H9 (cell line): ENCODE data around the gene INPP5A. TPM values are rescaled to one million over a fixed set of nuclear protein-coding genes. Genes with fewer than 3 reads are reported as not detected.
"Not testable (repeated sequence)": the region's sequence is repeated elsewhere in the genome, so short reads cannot be mapped to it uniquely, and the experiment has no call there.

Source experiments
- DNase-seq: peaks from one replicate; pipeline ENCODE4 v3.0.0-alpha.2; 2017
- H2AFZ ChIP-seq: one replicate; pipeline ENCODE4 v1.6.1; 2013; ENCODE audit warnings: mild to moderate bottlenecking, low read length, control low read depth, moderate library complexity
- H2AK5ac ChIP-seq: 2 replicates; pipeline ENCODE4 v1.6.1; 2013; ENCODE audit warnings: low read length, control low read depth, mixed read lengths; ENCODE audit not compliant: insufficient read length
- H2BK120ac ChIP-seq: one replicate; pipeline ENCODE4 v1.6.1; 2013; ENCODE audit warnings: low read depth, mild to moderate bottlenecking, low read length, control low read depth, inconsistent platforms; ENCODE audit not compliant: poor library complexity, severe bottlenecking
- H2BK12ac ChIP-seq: 2 replicates; pipeline ENCODE4 v1.6.1; 2013; ENCODE audit warnings: low read length, control low read depth, mixed read lengths, low read depth; ENCODE audit not compliant: insufficient read length
- H2BK15ac ChIP-seq: 2 replicates; pipeline ENCODE4 v1.6.1; 2013; ENCODE audit warnings: low read depth, low read length, control low read depth
- H2BK20ac ChIP-seq: one replicate; pipeline ENCODE4 v1.6.1; 2013; ENCODE audit warnings: low read depth, mild to moderate bottlenecking, low read length, control low read depth, inconsistent platforms; ENCODE audit not compliant: poor library complexity, severe bottlenecking
- H2BK5ac ChIP-seq: 2 replicates; pipeline ENCODE4 v1.6.1; 2013; ENCODE audit warnings: low read length, control low read depth, mixed read lengths; ENCODE audit not compliant: insufficient read length
- H3K14ac ChIP-seq: 2 replicates; pipeline ENCODE4 v1.6.1; 2013; ENCODE audit warnings: low read length, control low read depth; ENCODE audit not compliant: insufficient read depth
- H3K18ac ChIP-seq: 2 replicates; pipeline ENCODE4 v1.6.1; 2013; ENCODE audit warnings: low read depth, mild to moderate bottlenecking, mixed read lengths, low read length, control low read depth; ENCODE audit not compliant: insufficient read length
- H3K23ac ChIP-seq: 2 replicates; pipeline ENCODE4 v1.6.1; 2013; ENCODE audit warnings: low read length, control low read depth, mixed read lengths, low read depth; ENCODE audit not compliant: insufficient read length
- H3K23me2 ChIP-seq: 2 replicates; pipeline ENCODE4 v1.6.1; 2013; ENCODE audit warnings: low read depth, mild to moderate bottlenecking, mixed read lengths, low read length, control low read depth; ENCODE audit not compliant: insufficient read length, poor library complexity, severe bottlenecking
- H3K27ac ChIP-seq: 2 replicates; pipeline ENCODE4 v1.5.1; 2013; ENCODE audit warnings: low read length, control low read depth, mixed read lengths, low read depth; ENCODE audit not compliant: insufficient read length
- H3K27me3 ChIP-seq: 2 replicates; pipeline ENCODE4 v1.6.1; 2013; ENCODE audit warnings: low read length, control low read depth, inconsistent platforms; ENCODE audit not compliant: insufficient read depth
- H3K4ac ChIP-seq: 2 replicates; pipeline ENCODE4 v1.6.1; 2013; ENCODE audit warnings: low read depth, mild to moderate bottlenecking, control low read depth, inconsistent platforms, low read length, moderate library complexity
- H3K4me1 ChIP-seq: 2 replicates; pipeline ENCODE4 v1.6.1; 2013; ENCODE audit warnings: low read length, control low read depth, inconsistent platforms; ENCODE audit not compliant: insufficient read depth
- H3K4me2 ChIP-seq: 2 replicates; pipeline ENCODE4 v1.6.1; 2013; ENCODE audit warnings: low read length, control low read depth, mixed read lengths; ENCODE audit not compliant: insufficient read length, insufficient read depth
- H3K56ac ChIP-seq: 2 replicates; pipeline ENCODE4 v1.6.1; 2013; ENCODE audit warnings: low read depth, mild to moderate bottlenecking, mixed read lengths, low read length, control low read depth; ENCODE audit not compliant: insufficient read length
- H3K79me1 ChIP-seq: 2 replicates; pipeline ENCODE4 v1.6.1; 2013; ENCODE audit warnings: low read depth, mild to moderate bottlenecking, moderate library complexity, low read length, control low read depth, inconsistent platforms; ENCODE audit not compliant: insufficient read depth, poor library complexity, severe bottlenecking
- H3K79me2 ChIP-seq: 2 replicates; pipeline ENCODE4 v1.6.1; 2013; ENCODE audit warnings: low read length, control low read depth, inconsistent platforms; ENCODE audit not compliant: insufficient read depth
- H3K9ac ChIP-seq: 2 replicates; pipeline ENCODE4 v1.6.1; 2013; ENCODE audit warnings: low read length, control low read depth, mixed read lengths; ENCODE audit not compliant: insufficient read length; ENCODE audit errors: extremely low read depth
- H3K9me3 ChIP-seq: one replicate; pipeline ENCODE4 v1.6.1; 2013; ENCODE audit warnings: low read depth, low read length, inconsistent platforms; ENCODE audit not compliant: control insufficient read depth
- H3T11ph ChIP-seq: one replicate; pipeline ENCODE4 v1.6.1; 2013; ENCODE audit warnings: mild to moderate bottlenecking, low read length, control low read depth, inconsistent platforms
- H4K20me1 ChIP-seq: one replicate; pipeline ENCODE4 v1.6.1; 2013; ENCODE audit not compliant: control insufficient read depth, insufficient read length, insufficient read depth
- H4K5ac ChIP-seq: 2 replicates; pipeline ENCODE4 v1.6.1; 2013; ENCODE audit warnings: low read depth, mild to moderate bottlenecking, mixed read lengths, low read length, control low read depth; ENCODE audit not compliant: insufficient read length
- H4K8ac ChIP-seq: replicated peaks from 2 replicates; pipeline ENCODE4 v1.6.1; 2013; ENCODE audit warnings: low read length, control low read depth, mixed read lengths, low read depth; ENCODE audit not compliant: insufficient read length
- H4K91ac ChIP-seq: 2 replicates; pipeline ENCODE4 v1.6.1; 2013; ENCODE audit warnings: low read depth, mild to moderate bottlenecking, moderate library complexity, mixed read lengths, low read length, control low read depth; ENCODE audit not compliant: insufficient read length
- H3K27ac Mint-ChIP-seq, 3 experiments: 2 replicates in 2 of 3; 3 replicates in 1 of 3; pipeline ENCODE4 v1.8.0; 2020 to 2021; ENCODE audit warnings: mixed read lengths in 3 of 3, mild to moderate bottlenecking in 1 of 3, moderate library complexity in 1 of 3
- H3K27me3 Mint-ChIP-seq: 2 replicates; pipeline ENCODE4 v1.8.0; 2021; ENCODE audit warnings: low read depth, mild to moderate bottlenecking, moderate library complexity, mixed read lengths
- H3K36me3 Mint-ChIP-seq, 3 experiments: 2 replicates in 2 of 3; 3 replicates in 1 of 3; pipeline ENCODE4 v1.8.0; 2020 to 2021; ENCODE audit warnings: low read depth in 3 of 3, mixed read lengths in 3 of 3; ENCODE audit not compliant: insufficient read depth in 1 of 3
- H3K4me1 Mint-ChIP-seq, 2 experiments: 2 replicates each; pipeline ENCODE4 v1.8.0; 2020; ENCODE audit warnings: mixed read lengths in 2 of 2
- H3K4me3 Mint-ChIP-seq, 2 experiments: 2 replicates in 1 of 2; 3 replicates in 1 of 2; pipeline ENCODE4 v1.8.0; 2020 to 2021; ENCODE audit warnings: mild to moderate bottlenecking in 2 of 2, mixed read lengths in 2 of 2, moderate library complexity in 1 of 2
- H3K9me3 Mint-ChIP-seq, 2 experiments: 2 replicates in 1 of 2; 3 replicates in 1 of 2; pipeline ENCODE4 v1.8.0; 2020; ENCODE audit warnings: mild to moderate bottlenecking in 2 of 2, mixed read lengths in 2 of 2, moderate library complexity in 1 of 2
- WGBS: extraction: QIAGEN DNeasy Blood & Tissue Kit; methylation state at CpG from one replicate; pipeline ENCODE4 v1.1.7; 2013; ENCODE audit warnings: missing lambda C conversion rate, low lambda C conversion rate, mixed read lengths; ENCODE audit not compliant: insufficient read length; ENCODE audit errors: extremely low coverage; 5-methylcytosine and 5-hydroxymethylcytosine counted together
- total RNA-seq: library from RNA; stranded (reverse); gene quantifications from 2 replicates; pipeline ENCODE4 v1.2.1, GENCODE V29; 2021
- TF ChIP-seq, protein P1 (sequence below): fragments of 200-600 bp; sonication (generic); conservative IDR thresholded peaks from 3 replicates; pipeline ENCODE4 v1.8.0; 2021; ENCODE audit warnings: antibody characterized with exemption, mild to moderate bottlenecking

Gene INPP5A
- total RNA-seq, 1 experiment from 2014 or later, result 17.7 TPM

DNA sequence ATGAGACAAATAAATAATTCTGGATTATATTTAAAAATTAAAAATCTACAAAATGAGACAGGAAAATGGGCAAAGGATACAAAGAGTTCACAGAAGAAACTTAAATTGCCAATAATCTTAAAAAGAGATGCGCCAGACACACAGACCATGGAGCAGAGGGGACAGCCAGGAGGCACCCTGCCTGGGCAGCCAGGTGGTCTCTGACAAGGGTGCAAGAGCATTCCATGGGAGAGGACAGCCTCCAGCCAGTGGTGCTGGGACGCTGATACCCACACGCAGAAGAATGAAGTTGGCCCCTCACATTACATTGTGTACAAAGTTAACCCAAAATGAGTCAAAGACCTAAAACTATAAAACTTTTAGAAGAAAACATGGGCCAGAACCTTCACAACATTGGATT is 142.1 kb downstream of the INPP5A start:
- Histone ChIP-seq H2AFZ (no peak overlapping the region), H3K14ac (no peak overlapping the region)

GRCh38 chr10:132680741-132681140 is 143.2 kb downstream of the INPP5A start:
- H2BK5ac ChIP-seq, H3K56ac ChIP-seq, H3T11ph ChIP-seq, H3K4me1 Mint-ChIP-seq, H3K27me3 Mint-ChIP-seq, H3K4ac ChIP-seq, H3K27me3 ChIP-seq, H3K79me2 ChIP-seq, H3K18ac ChIP-seq, H3K4me3 Mint-ChIP-seq, H2AFZ ChIP-seq, H3K9ac ChIP-seq, H3K9me3 ChIP-seq, H3K27ac ChIP-seq, H3K23ac ChIP-seq, H4K20me1 ChIP-seq, H3K23me2 ChIP-seq, DNase-seq, H2BK20ac ChIP-seq, H3K4me1 ChIP-seq, H2AK5ac ChIP-seq, H2BK12ac ChIP-seq, H3K79me1 ChIP-seq, H3K27ac Mint-ChIP-seq, H2BK120ac ChIP-seq, H4K8ac ChIP-seq, H4K91ac ChIP-seq, H3K14ac ChIP-seq, H3K4me2 ChIP-seq, H4K5ac ChIP-seq, H2BK15ac ChIP-seq: not testable (repeated sequence)
- Mint-ChIP-seq H3K9me3 (peaks cover 5 to 16% of the 10 kb centered on the region in 2 experiments; a peak in 3 of 5 replicates), H3K36me3 (peaks cover 0 to 16% (median 7%) of the 10 kb centered on the region in 3 experiments; a peak in 5 of 7 replicates)
- WGBS, result no CpG with 5 or more reads among the region's 28 CpGs

More for the DNA sequence above, 142.1 kb downstream of the INPP5A start:
- H3K9ac ChIP-seq, result no peak overlapping the region
- H3K56ac ChIP-seq, result no peak overlapping the region
- TF ChIP-seq, protein P1, sequence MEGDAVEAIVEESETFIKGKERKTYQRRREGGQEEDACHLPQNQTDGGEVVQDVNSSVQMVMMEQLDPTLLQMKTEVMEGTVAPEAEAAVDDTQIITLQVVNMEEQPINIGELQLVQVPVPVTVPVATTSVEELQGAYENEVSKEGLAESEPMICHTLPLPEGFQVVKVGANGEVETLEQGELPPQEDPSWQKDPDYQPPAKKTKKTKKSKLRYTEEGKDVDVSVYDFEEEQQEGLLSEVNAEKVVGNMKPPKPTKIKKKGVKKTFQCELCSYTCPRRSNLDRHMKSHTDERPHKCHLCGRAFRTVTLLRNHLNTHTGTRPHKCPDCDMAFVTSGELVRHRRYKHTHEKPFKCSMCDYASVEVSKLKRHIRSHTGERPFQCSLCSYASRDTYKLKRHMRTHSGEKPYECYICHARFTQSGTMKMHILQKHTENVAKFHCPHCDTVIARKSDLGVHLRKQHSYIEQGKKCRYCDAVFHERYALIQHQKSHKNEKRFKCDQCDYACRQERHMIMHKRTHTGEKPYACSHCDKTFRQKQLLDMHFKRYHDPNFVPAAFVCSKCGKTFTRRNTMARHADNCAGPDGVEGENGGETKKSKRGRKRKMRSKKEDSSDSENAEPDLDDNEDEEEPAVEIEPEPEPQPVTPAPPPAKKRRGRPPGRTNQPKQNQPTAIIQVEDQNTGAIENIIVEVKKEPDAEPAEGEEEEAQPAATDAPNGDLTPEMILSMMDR, result no peak
- DNase-seq, result no peak
- no peaks in the 10 kb centered on the region for H3K79me1 ChIP-seq
- H3K23ac ChIP-seq, result no peak overlapping the region
- H3K23me2 ChIP-seq, result no peaks in the 10 kb centered on the region
- no peak overlapping the region for H2BK20ac ChIP-seq
- H3K18ac ChIP-seq, result no peak overlapping the region
- no peak overlapping the region for H3K27ac ChIP-seq
- H3K9me3 Mint-ChIP-seq, result peaks cover 5 to 16% of the 10 kb centered on the region in 2 experiments; a peak in 3 of 5 replicates
- WGBS, result no CpG with 5 or more reads among the region's 3 CpGs
- H3K4me2 ChIP-seq, result no peak overlapping the region
- no peak overlapping the region for H3K4ac ChIP-seq
- H3K4me3 Mint-ChIP-seq, result no peak overlapping the region
- no peaks in the 10 kb centered on the region for H3K79me2 ChIP-seq
- no peak overlapping the region for H3K27ac Mint-ChIP-seq
- no peak overlapping the region for H2AK5ac ChIP-seq
- H2BK5ac ChIP-seq, result no peak overlapping the region
- H3K4me1 ChIP-seq, result no peaks in the 10 kb centered on the region
- H3K9me3 ChIP-seq, result no peaks in the 10 kb centered on the region
- H4K91ac ChIP-seq, result no peak overlapping the region
- peaks cover 0 to 16% (median 7%) of the 10 kb centered on the region in 3 experiments; a peak in 5 of 7 replicates for H3K36me3 Mint-ChIP-seq
- no peaks in the 10 kb centered on the region for H4K20me1 ChIP-seq
- H4K5ac ChIP-seq, result no peak overlapping the region
- no peaks in the 10 kb centered on the region; the same call in none of the 2 replicates for H3K27me3 Mint-ChIP-seq
- no peak overlapping the region for H2BK120ac ChIP-seq
- no peak overlapping the region for H2BK12ac ChIP-seq
- H2BK15ac ChIP-seq, result no peak overlapping the region
- H4K8ac ChIP-seq, result no peak overlapping the region
- H3K4me1 Mint-ChIP-seq, result no peaks in the 10 kb centered on the region
- H3K27me3 ChIP-seq, result no peaks in the 10 kb centered on the region
- H3T11ph ChIP-seq, result no peak overlapping the region
